GM08714 (cell line): ENCODE data around the gene RPTOR.

ENCODE experiments used
- H3K4me3 ChIP-seq: fragments of 200-500 bp; sonication (Bioruptor generic); 2 replicates; pipeline ENCODE4 v1.5.1; 2014; ENCODE audit warnings: mild to moderate bottlenecking, low read length, inconsistent platforms
- ZNF274 ChIP-seq: IDR thresholded peaks from 2 replicates; pipeline ENCODE4 v1.6.1; 2012; ENCODE audit warnings: mild to moderate bottlenecking, low read depth, low read length

RPTOR gene

DNA sequence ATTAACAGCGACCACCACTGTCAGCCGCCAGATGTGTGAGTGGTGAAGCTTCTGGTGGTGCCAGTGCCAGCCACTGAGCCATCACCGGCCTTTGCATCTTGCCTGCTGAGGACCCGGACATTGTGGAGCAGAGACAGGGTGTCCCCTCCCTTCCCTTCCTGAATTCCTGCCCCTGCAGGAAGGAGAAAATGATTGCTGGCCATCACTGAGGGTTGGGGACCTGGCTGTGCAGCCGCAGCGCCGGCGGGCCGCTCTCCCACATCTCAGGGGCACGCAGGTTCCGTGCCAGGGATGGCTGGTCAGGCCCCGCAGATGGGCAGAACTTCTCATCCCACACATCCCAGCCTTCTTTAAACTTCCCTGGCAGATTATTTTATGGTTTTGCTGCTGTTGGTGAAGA lies 56.5 kb downstream of the RPTOR start:
- TF ChIP-seq ZNF274, result no peak
- no peak overlapping the region for H3K4me3 ChIP-seq

DNA sequence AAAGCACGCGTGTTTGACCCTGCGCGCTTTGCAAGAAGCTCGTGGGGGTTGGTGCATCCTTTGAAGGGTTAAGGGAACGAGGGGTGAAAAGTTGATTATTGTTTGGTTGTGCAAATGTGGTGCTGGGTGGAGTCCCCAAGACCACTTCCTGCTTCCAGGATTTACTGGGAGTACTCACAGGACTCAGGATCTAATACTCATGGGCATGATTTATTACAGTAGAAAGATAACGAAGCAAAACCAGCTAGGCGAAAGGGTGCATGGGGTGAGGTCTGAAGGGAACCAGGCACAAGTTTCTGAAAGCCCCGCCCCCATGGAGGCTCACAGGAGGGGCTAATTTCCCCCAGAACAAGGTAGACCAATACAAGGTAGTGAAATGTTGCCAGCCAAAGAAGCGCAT lies 58.8 kb downstream of the RPTOR start:
- no peak for TF ChIP-seq ZNF274
- H3K4me3 ChIP-seq, result no peak overlapping the region

DNA sequence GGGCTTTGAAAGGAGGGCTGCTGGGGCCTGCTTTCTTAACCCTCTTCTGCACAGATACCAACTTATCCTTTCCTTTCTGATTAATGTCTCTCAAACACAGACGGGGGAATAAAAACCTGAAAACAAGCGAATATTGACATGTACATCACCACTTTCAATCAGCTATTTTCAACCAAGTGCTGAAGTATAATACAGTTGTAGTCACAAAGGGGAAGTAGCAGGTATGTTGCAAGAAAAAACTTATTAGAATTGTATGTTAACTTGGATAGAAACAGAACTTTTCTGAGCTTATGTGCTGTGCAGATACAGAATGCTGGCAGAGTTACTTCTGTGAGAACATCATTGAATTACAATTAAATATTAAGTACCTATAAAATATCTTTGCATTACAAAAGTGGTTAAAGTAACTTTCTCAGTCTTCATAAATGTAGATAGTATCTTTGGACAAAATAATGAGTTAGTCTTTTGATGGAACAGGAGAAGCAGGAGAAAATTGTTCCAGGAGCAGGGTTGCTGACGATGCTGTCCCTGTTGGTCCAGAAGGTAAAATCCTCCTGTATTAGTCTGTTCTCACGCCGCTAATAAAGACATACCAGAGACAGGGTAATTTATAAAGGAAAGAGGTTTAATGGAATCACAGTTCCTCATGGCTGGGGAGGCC lies 59.5 kb downstream of the RPTOR start:
- H3K4me3 ChIP-seq, result no peak overlapping the region
- TF ChIP-seq ZNF274, result no peak

DNA sequence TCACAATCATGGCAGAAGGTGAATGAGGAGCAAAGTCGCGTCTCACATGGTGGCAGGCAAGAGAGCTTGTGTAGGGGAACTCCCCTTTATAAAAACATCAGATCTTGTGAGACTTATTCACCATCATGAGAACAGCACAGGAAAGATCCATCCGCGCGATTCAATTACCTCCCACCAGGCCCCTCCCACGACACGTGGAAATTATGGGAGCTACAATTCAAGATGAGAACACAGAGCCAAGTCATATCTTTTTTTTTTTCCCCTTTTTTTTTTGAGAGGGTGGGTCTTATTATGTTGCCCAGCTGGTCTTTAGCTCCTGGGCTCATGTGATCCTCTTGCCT lies 60.0 kb downstream of the RPTOR start:
- no peak overlapping the region for H3K4me3 ChIP-seq
- no peak for TF ChIP-seq ZNF274

DNA sequence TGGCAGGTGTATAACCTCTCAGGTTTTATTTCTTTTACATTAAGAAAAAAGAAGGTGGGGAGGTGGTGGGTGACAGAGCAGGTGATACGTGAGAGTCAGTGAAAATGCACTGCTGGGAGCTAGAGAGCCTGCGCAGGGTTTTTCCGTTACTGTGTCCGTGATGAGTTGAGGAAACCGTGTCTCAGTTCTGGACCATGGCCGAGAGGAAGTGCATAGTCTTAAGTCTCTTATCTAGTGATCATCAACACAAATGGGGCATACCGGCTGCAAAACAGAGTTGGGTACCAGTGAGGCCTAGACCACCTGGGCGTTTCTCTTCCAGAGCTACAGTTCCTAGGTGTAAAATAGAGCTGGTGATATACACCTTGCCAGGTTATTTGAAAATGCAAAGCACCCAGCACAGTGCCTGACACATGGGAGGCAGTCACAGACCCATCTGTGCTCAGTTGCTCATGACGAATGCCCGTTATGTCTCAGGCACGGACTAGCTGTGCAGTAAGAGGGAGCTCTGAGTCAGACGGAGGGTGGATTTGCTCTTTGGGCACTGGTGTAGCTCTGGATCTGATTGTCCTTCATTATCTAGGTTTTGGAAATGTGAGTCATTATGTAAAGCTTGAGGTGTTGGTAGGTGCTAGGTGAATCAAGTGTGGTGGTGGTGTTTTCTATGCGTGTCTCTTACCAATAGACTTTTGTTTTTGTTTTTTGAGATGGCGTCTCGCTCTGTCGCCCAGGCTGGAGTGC lies 60.9 kb downstream of the RPTOR start:
- no peak for TF ChIP-seq ZNF274
- no peak overlapping the region for H3K4me3 ChIP-seq

DNA sequence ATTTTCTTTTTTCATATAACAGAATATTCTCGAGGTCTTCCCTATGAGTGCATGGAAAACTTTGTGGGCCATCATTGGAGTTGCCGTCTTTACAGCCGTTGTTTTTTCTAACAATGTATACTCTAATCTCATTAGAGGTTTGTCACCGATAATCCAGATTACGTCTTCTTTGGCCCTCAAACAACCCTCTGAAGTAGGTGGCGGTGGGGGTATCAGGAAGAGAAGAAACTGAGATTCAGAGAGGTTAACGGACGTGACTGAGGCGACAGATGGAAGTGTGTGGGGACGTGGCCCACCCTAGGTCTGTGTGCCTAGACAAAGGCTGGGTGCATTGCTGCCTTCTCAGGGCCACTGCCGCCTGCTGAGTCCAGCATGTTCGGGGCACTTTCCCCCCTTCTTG lies 63.7 kb downstream of the RPTOR start:
- TF ChIP-seq ZNF274, result no peak
- no peak overlapping the region for H3K4me3 ChIP-seq

DNA sequence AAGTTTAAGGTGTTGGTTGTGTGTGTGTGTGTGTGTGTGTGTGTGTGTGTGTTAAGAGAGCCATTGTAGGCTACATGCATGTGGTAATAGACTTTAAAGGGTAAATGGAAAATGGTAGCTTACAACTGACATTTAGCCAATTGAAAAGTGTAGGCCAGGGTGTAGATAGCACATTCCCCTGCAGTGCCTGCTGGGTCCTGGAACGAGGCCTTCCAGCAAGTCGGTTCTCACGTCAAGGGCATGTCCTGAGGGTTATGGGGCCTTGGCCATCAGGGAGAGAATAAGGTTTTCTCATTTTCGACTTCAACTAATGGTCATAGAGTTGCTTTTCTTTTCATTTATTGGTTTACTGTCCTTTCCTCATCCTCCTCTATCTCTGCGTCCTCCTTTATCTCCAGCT lies 65.1 kb downstream of the RPTOR start:
- TF ChIP-seq ZNF274, result no peak
- no peak overlapping the region for H3K4me3 ChIP-seq

DNA sequence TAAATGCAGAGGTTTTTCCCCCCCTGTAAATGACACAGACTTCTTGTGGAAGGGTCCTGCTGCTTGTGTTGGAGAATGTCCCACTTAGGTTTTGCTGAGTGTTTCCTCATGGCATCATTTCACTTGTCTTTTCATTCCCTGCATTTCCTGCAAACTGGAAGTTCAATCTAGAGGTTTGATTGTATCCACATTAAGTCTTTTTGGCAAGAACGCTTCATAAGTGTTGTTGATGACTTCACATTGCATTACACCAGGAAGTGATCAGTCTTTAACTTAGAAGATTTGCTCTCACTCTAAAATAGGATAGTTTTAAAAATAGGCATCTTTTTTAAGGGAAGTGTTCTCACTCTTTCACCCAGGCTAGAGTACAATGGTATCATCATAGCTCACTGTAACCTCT lies 67.2 kb downstream of the RPTOR start:
- TF ChIP-seq ZNF274, result no peak
- no peak overlapping the region for H3K4me3 ChIP-seq

DNA sequence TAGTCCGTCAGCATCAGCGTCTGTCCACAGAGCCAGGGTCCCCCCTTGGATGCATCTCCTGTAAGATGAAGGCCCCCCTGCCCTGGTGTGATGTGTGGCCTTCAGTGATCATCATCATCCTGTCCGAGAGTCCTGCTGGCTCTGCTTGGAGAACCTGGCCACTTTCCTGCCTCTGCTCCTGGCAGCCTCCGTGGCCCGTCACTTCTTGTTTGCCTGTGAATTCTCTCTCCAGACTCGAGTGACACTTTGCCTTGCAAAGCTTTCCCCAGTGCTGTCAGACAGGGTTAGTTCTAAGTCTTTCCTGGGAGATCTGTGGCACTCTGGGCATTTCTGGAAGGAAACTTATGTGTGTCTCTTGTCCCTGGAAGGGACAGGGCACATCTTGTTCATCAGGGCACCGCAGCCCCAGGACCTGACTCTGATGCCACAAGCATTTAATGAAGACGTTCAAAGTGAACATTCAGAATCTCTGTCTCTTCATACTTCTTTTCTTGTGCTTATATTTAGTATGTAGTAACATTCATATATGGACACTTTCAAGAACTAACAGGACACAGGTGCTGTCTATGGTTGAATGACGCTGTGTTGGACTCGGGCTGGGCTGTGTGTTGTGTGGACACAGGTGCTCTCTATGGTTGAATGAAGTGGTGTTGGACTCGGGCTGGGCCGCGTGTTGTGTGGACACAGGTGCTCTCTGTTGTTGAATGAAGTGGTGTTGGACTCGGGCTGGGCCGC lies 68.5 kb downstream of the RPTOR start:
- H3K4me3 ChIP-seq, result no peak overlapping the region
- TF ChIP-seq ZNF274, result no peak

DNA sequence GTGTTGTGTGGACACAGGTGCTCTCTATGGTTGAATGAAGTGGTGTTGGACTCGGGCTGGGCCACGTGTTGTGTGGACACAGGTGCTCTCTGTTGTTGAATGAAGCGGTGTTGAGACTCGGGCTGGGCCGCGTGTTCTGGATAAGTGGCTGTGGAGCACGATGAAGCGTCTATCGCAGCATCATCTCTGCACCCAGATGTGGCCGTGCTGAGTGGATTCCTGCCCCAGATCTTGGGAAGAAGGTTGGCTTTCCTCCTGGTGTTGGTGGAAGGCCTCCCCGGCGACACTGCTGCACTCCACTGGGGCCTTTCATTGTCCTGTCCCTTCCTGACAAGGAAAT lies 69.1 kb downstream of the RPTOR start:
- no peak overlapping the region for H3K4me3 ChIP-seq
- no peak for TF ChIP-seq ZNF274

DNA sequence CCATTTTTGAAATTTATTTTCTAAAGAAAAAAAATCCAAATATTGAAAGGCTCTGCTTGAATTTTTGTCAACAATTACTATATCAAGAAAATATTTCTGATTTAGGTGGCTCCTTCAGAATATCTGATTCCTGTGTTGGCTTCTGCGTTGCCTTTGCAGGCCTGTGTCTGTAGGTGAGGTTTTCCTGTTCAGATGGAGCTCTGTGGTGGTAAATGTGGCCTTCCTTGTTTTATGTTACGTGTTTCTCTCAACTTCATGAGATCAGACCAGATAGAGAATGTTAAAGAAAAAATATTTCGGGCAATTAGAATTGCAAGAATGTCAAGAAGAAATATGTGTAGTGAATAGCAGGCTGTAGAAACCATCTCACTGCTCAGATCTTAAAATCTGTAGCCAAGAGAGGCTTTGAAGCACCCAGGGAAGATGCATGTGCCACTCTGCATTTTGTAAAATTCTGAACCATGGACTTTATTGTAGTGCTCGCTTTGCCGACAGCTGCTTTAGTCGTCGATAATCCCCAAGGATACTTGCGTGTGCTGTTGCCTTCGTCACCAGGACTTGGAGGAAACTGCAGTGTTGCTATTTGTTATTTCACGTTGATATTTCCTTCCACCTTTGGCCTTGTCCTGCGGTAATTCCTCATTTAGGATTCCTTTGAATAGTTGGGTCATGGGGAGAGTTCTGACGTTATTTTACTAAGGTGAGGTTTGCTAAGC lies 69.9 kb downstream of the RPTOR start:
- TF ChIP-seq ZNF274, result no peak
- H3K4me3 ChIP-seq, result no peak overlapping the region

DNA sequence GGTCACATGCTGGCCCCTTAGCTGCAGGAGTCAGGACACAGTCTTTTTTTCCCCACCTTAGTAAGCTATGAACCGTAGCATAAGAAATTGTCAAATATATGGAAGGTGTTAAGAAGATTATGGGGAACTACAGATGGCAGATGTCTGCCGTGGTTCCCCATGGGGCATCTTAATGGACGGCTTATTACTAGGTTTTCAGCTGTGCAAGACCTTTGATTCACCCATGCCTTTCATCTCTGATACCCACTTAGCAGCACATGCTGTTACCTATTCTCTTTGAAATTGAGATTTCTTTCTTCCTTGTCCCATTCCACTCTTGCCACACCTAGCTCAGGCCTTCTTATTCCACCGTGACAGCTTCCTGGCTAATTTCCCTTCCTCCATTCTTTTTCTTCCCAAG lies 70.7 kb downstream of the RPTOR start:
- TF ChIP-seq ZNF274, result no peak
- H3K4me3 ChIP-seq, result no peak overlapping the region

DNA sequence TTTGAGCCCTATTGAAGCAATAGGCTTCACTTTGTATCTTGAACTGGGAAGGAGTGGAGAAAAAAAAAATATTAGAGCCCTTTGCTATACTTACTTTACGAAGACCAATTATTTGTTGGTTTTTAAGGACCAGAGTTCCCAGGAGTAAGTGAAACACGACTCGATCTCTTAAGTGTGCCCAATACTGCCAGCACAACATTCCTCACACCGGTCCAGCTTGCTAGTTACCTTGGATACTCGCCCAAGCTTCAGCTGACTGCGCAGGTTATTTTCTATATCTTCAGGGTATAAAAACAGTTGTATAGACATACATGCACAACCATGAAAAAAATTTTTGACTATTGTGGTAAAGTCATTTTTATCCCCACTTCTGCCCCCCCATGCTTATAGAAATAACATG lies 72.1 kb downstream of the RPTOR start:
- no peak for TF ChIP-seq ZNF274
- no peak overlapping the region for H3K4me3 ChIP-seq

DNA sequence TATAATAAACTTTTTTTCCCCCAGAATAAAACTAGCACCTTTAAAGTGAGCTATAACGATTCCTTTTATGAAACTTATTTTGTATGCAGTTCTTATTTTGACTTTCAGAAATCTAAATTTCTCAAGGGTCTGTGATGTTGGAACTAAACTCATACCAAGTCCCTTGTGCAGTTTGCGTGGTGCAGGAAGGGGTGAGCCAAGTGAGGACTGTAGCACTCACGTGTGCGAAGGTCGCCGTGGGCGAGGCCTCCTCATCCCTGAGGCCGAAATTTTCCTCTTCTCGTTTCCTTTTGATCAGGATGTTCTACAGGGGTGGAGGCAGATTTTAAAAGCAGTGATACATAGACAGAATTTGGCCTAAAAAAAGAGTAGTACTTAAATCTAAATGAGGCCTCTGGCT lies 73.7 kb downstream of the RPTOR start:
- H3K4me3 ChIP-seq, result no peak overlapping the region
- no peak for TF ChIP-seq ZNF274

DNA sequence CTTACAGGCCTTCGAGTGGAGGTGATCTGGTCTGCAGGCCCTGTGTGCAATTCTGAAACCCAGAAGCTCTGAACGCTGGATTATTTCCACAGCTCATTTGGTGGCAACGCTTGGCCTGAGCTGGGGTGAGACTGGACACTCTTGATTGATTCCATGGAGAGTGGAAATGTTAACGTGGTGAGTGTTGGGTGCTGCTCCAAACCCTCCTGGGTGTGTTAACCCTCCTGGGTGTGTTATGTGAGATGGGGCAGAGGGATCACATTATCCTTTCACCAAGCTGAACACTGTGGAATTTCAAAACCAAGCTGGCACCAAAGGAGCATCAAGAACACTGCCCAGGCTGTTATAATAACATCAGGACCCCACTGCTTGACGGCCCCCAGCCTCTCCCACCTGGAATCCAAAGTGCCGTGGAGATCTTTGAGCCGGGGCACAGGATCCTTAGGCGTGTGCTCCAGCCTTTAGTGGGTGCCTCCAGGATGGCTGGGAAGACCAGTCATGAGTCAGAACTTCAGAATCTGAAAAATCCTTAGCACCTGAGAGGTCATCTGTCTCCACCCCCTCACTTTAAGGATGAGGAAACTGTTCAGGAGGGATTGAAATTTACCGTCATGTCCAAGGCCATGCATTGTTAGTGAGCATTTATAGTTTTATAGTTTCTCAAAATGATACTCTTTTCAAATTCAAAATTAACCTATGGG lies 75.0 kb downstream of the RPTOR start:
- TF ChIP-seq ZNF274, result no peak
- no peak overlapping the region for H3K4me3 ChIP-seq
